ENCODE data around the gene MAP2K4. TPM values are rescaled to one million over a fixed set of nuclear protein-coding genes. Genes with fewer than 3 reads are reported as not detected.

The MAP2K4 gene
- total and polyA plus RNA-seq, 12 donors: 7.2 to 42.7 (median 33.0) TPM

- no peaks in the 10 kb centered on the region for H3K9me3 ChIP-seq
- intact Hi-C loops (cut with DNase I): no loop called here
- H3K27ac ChIP-seq: no peak overlapping the region
- TF ChIP-seq CTCF (IDR thresholded peaks at IDR 0.05): no peak
- peaks cover 5 to 50% (median 35%) of the 10 kb centered on the region in 9 donors for H3K4me1 ChIP-seq
- peaks cover 0 to 4% (median 0%) of the 10 kb centered on the region in 9 donors for H3K36me3 ChIP-seq
- DNase-seq (no peak), ATAC-seq (no peak)
- peak overlapping the region in 3 of 10 donors; percentile 79 to 82 (median 80) for H3K4me3 ChIP-seq
- no peaks in the 10 kb centered on the region for H3K27me3 ChIP-seq
- WGBS, 2 donors: 85 to 92% methylated on average over 2 of the region's 2 CpGs
Measured at GRCh38 chr17:12022310-12022709, 1.6 kb downstream of the MAP2K4 start.

DNA sequence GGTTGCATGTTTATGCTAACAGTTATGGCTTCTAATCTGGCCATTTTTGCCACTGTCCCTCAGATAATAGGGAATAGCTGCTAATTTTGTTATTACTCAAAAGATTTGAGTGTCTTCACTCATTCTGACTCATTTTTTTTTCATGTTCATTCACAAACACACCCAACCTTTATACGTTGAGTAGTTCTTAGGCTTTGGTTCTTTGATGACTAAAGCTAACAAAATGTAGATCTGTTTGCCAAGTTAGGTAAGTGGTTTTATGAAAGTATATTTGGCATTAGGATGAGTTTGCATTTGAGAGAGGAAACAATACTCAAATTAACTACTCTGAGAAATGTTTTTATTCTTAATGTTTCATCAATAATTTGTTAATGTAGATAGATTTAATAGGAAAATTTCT lies 3.6 kb downstream of the MAP2K4 start:
- Histone ChIP-seq H3K4me3 (no peak overlapping the region), H3K27ac (no peak overlapping the region), H3K4me1 (peaks cover 5 to 58% (median 38%) of the 10 kb centered on the region in 9 donors), H3K9me3 (no peaks in the 10 kb centered on the region), H3K27me3 (no peaks in the 10 kb centered on the region), H3K36me3 (peaks cover 0 to 4% (median 0%) of the 10 kb centered on the region in 9 donors)
- no peak for TF ChIP-seq CTCF (IDR thresholded peaks at IDR 0.05)
- no peak for DNase-seq
- intact Hi-C loops (cut with DNase I): no loop called here
- ATAC-seq: no peak
- 34 to 38% methylated on average over 1 of the region's 1 CpG for WGBS, 2 donors

DNA sequence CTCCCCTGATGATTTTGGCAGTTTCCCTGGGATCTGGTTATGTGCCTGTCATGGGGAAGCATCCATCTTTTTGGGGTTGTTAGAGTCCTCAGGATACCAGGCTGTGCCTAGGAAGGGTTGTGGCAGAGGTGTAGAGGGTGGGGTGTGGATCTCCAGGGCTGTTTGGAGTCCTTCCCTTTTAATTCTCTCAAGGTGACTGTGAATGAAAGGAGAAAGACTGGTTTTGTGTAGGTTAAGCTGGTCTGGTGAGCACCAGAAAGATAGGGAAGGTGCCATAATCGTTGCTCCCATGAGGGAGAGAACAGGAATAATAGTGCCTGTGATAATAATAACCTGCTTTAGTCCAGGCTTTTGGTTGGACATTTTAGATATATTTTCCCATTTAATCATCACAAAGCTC lies 7.0 kb downstream of the MAP2K4 start:
- no peak overlapping the region for H3K27ac ChIP-seq
- 79 to 83% methylated on average over 1 of the region's 1 CpG for WGBS, 2 donors
- no peaks in the 10 kb centered on the region for H3K9me3 ChIP-seq
- DNase-seq (no peak), ATAC-seq (no peak)
- intact Hi-C loops (cut with DNase I): no loop called here
- TF ChIP-seq CTCF (IDR thresholded peaks at IDR 0.05): no peak
- H3K36me3 ChIP-seq: peaks cover 0 to 4% (median 0%) of the 10 kb centered on the region in 9 donors
- peaks cover 2 to 59% (median 23%) of the 10 kb centered on the region in 9 donors for H3K4me1 ChIP-seq
- no peak overlapping the region for H3K4me3 ChIP-seq
- H3K27me3 ChIP-seq: no peaks in the 10 kb centered on the region

GRCh38 chr17:12028611-12029010 lies 7.9 kb downstream of the MAP2K4 start:
- no peaks in the 10 kb centered on the region for H3K9me3 ChIP-seq
- no peaks in the 10 kb centered on the region for H3K27me3 ChIP-seq
- H3K4me3 ChIP-seq: no peak overlapping the region
- intact Hi-C loops (cut with DNase I): no loop called here
- DNase-seq: no peak
- ATAC-seq: no peak
- H3K36me3 ChIP-seq: peaks cover 0 to 1% (median 0%) of the 10 kb centered on the region in 9 donors
- H3K4me1 ChIP-seq: peaks cover 0 to 49% (median 15%) of the 10 kb centered on the region in 9 donors
- no peak for TF ChIP-seq CTCF (IDR thresholded peaks at IDR 0.05)
- H3K27ac ChIP-seq: no peak overlapping the region
- WGBS, 2 donors: 80 to 86% methylated on average over 2 of the region's 2 CpGs

Data from heart right ventricle (tissue), 16 donors.